Medulla oblongata (tissue), 1 donor: ENCODE data around the gene MYCBPAP.

Experiments used
- DNase-seq: peaks from one replicate; pipeline ENCODE4 v3.0.0-alpha.2; 2015; ENCODE audit errors: extremely low spot score

MYCBPAP gene

GRCh38 chr17:50571681-50572080 lies 63.4 kb downstream of the MYCBPAP start:
- no peak for DNase-seq

GRCh38 chr17:50572541-50572940 lies 64.3 kb downstream of the MYCBPAP start:
- no peak for DNase-seq

GRCh38 chr17:50573866-50574611 lies 65.8 kb downstream of the MYCBPAP start:
- DNase-seq: no peak

GRCh38 chr17:50575581-50576210 lies 67.5 kb downstream of the MYCBPAP start:
- no peak for DNase-seq

DNA sequence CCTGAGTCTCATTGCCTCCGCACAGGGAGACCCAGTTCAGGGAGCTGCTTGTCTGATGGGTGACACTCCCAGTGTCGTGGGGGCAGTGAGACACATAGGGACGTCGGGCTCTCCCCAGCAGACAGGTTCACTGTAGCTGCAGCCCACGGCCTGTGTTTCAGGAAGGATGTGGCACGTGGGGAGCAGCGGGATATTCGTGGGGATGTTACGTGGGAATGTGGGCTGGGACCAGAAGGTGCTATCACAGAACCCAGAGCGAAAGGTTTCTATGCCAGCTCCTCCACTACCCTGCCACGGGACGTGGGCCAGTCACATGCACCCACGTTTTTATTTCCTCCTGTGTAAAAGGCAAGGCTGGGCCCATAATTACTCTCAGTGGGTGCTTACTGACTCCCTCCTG lies 68.6 kb downstream of the MYCBPAP start:
- no peak for DNase-seq

GRCh38 chr17:50577451-50577954 lies 69.3 kb downstream of the MYCBPAP start:
- DNase-seq: no peak

GRCh38 chr17:50578173-50578572 lies 69.9 kb downstream of the MYCBPAP start:
- no peak for DNase-seq

- DNase-seq: no peak
Observed at GRCh38 chr17:50579399-50579798, 71.2 kb downstream of the MYCBPAP start.

DNA sequence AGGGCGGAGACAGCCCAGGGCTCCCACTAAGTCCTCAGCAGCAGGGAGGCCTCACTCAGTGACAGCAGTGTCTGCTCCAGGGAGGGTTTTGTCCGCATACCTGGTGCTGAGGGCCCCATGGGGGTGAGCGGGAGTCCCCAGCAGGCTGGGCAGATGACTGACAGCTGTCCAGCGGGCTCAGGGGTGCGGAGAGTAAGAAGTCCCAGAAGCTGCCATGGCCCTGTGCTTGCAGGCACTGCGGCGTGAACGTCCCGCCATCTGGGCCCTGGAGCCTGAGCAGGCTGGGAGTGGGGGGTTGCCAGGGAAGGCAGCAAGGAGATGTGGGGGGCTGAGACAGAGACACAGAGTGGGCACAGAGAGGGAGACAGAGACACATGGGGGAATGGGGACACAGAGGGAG lies 72.4 kb downstream of the MYCBPAP start:
- DNase-seq: no peak
